HPDE6-E6E7 (cell line): ENCODE data around the gene ERF.

ENCODE experiments used
- DNase-seq: peaks from one replicate; pipeline ENCODE4 v3.0.0; 2011; ENCODE audit warnings: missing footprints; ENCODE audit errors: extremely low spot score

Gene ERF

DNA sequence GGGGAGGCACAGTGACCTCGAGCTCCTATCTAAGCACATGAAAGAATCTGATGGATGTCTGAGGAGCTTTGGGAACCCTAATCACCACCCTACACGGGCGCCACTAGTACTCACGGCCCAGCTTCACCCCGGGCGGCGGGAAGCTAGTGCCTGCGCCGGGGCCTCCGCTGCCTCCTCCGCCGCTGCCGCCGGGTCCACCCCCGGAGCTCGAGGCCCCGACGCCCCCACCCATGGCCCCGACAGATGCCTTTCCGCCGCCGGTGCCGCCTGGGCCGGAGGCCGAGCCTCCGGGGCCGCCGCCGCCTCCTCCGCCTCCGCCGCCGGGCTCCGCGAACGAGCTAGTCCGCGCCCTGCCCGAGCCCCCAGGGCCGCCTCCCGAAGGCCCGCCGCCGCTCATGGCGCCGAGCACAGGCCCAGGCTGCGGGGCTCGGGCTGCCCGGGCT lies 12.8 kb downstream of the ERF start:
- DNase-seq, result no peak

DNA sequence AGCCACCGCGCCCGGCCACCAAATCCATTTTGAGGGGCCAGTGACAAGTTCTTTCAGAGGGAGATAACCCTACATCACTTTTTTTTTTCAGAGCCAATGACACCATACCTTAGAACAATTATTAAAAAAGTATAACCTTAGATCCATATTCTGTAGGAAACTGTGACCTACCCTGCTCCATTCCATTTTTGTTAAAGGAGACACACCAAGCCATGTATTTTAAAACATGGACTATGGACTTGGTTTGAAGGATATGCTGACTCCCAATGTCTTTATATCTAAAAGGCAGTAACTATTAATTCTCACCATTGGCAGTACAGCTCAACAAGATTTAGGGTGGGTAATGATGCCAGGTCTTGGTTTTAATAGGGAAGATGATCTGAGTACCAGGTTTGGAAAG lies 13.6 kb downstream of the ERF start:
- DNase-seq, result no peak

DNA sequence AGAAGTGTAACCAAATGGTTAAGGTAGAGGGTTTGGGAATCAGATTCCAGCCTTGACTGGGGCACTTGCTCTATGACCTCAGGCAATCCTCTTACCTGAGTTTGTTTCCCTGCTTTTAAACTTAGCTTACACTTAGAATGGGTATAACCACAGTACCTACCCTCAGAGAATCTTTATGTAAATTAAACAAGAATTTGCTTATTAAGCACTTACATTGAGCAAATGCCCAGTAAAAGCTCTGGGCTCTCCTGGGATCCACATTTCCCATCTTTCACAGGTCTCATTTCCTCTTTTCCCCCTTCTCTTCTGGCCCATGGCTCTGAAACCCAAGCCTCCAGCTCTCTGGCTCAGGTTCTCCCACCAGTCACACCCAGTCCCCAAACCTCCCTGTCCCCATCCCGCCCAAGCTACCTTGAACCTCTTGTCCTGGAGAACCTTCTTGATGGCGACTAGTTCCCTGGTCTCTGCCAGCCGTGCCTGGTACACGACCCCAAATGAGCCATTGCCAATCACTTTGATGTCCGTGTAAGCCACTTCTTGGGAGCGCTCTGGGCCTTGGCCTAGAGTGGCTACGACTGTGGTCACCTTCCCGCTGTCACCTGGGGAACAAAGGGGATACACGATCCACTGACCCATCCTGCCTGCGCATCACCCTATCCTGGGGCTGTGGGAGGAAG lies 15.2 kb downstream of the ERF start:
- DNase-seq, result no peak

DNA sequence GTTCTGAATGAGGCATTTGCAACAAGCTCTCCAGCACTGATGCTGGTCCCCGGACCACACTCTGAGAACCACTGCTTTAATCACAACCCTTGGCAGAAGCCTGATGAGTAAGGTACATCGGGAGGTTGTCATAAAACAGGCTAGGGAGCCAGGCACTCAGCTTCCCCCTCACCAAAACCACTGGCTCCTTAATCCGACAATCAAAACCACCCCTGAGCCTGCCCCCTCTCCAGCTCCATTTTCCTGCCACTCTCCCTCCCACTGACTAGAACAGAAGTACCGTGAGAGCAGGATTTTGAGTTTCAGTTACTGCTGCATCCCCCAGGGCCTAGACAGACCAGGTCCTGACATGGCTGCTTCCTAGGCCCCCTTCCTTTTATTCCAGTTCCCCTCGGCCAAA lies 19.7 kb downstream of the ERF start:
- DNase-seq, result no peak

DNA sequence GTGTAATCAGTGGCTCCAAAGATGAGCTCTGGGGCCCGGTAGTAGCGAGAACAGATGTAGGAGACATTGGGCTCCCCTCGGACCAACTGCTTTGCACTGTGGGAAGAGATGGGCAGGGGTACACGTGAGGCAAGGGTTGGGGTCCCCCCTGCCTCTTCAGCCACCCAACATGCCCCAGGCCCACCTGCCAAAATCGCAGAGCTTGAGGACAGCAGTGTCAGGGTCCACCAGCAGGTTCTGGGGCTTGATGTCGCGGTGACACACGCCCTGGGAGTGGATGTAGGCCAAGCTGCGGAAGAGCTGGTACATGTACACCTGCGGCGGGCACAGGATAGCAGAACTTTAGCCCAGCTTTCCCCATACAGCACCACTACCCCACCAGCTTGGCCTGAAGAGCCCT lies 20.6 kb downstream of the ERF start:
- DNase-seq, result no peak

DNA sequence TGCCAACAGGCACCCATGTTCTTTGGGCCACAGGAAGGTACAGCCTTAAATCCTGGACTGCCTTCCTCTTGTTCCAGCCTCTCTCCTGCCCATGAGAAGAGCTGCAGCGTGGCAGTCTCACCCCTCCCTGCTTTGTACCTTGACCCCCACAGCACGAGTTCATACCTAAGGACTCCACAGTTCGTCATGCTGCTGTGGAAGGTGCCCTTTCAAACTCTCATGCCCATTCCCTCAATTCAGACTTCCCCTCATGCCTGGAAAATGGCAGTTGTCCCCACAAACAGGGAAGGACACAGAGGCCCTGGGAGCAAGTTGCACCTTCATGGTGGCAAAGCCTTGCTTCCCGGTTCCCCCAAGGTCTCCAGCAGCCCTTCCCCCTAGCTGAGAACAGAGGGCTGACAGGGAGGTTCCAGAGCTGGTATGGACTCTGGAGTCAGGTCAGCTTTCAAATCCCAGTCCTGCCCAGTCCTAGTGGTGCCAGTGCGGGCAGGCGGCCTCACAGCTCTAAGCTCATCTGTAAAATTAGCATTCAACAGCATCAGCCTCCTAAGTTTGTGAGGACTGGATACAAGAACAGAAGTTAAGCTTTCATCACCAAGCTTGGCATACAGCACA lies 21.1 kb downstream of the ERF start:
- no peak for DNase-seq

DNA sequence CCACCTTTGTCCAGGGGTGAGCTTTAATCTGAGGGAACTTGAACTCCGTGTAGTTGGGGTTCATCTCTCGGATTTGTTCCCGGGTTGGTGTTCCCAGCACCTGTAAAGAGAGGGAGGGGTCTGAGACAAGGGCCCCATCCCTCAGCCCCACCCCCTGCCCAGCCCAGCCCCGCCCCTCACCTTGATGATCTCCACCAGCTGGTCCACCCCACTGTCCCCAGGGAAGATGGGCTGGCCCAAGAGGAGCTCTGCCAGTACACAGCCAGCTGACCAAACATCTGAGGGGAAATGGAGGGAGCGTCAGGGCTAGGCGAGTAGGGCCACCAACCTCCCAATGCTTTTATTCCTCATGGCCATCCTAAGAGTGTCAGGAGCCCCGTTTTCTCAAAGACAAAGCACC lies 21.8 kb downstream of the ERF start:
- DNase-seq, result no peak

DNA sequence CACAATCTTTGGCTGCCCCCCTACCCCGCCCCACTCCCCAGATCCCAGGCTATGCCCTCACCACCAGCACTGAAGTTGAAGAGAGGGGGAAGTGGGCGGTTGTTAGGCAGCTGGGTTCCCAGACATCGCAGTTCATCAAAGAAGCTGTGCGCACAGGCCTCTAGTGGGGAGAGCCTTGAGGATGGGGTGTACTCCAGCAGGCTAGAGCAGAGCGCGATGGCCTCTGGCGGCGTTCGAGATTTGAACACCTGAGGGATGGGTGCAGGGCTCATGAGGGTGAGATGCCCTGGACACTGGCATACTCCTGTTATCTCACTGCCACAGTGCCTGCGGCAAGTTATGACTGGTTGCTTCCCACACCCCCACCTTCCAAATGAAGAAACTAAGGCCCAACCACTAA lies 22.5 kb downstream of the ERF start:
- no peak for DNase-seq

DNA sequence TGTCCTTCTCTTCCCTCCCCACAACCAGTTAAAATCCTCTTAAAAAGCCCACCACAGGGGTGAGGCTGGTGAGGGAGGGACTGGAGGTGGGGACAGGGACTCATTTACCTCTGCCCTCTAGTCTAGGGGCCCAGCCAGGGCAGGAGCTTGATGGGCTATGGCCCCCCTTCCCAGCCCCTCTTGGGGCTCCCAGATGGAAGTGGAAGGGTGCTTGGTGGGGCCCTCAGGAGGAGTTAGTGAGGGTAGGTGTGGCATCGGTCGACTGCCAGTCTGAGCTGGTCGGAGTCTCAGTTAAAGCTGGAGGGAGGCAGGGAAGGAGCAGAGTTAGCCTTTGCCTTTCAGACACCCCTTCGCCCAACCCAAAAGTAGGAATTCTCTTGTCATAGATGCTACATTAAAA lies 24.4 kb downstream of the ERF start:
- DNase-seq, result no peak

DNA sequence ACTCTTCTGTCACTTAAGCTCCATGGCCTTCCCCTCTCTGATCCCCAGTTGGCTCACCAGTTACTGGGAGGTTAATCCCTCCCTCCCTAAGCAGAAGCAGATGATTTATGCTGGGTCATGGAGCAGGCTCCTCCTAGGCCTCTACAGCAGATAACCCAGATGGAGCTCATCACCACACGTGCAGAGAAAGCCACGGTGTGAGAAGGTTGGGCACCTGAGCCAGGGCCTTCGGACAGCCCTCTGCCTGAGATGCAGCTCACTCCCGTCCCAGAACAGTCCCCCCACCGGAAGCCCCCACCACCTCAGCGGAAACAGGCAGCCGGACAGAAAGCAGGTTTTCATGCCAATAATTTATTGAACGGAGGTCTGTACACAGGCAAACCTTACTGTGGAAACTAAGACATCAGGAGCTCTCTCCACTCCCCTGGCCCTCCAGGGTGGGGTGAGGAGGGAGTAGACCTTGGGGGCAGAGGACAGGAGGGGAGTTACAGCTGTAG lies 25.0 kb downstream of the ERF start:
- DNase-seq, result no peak

DNA sequence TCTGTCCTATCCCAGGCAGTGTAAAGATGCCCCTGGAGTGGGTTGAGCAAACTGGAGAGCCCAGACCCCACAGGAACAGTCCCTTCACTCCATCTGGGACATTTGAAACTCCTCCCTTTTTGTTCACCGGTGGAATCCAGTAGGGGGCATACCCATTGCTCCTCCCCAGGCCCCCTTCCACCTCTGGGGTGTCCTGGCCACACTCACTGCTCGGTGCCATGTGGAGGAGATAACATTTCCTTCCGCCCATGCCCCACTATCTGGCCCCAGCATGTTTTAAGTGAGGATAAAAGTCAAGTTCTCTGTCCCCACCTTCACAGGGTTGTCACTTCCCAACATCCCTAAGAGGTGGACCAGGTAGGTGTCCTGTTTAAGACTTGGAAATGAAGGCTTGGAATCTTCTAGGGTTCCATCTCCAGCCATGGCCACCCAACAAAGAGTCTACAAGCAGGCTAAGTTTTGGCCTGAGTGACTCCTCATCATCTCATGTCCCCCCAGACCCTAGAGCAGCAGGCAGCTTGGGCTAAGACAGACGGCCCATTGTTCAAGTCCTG lies 25.6 kb downstream of the ERF start:
- no peak for DNase-seq

DNA sequence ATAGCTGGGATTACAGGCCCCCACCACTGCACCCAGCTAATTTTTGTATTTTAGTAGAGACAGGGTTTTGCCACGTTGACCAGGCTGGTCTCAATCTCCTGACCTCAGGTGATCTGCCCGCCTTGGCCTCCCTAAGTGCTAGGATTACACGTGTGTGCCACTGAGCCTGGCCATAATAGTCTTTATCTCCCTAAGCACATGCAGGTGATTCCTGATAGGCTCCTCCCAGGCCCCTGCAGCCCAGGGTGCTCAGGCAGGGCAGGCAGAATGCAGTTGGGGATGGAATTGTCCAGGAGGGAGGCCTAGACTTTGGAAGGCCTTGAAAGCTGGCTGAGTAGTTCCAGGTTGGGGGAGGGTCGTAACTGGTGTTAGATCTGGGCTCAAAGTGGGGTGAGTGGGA lies 26.3 kb downstream of the ERF start:
- no peak for DNase-seq

DNA sequence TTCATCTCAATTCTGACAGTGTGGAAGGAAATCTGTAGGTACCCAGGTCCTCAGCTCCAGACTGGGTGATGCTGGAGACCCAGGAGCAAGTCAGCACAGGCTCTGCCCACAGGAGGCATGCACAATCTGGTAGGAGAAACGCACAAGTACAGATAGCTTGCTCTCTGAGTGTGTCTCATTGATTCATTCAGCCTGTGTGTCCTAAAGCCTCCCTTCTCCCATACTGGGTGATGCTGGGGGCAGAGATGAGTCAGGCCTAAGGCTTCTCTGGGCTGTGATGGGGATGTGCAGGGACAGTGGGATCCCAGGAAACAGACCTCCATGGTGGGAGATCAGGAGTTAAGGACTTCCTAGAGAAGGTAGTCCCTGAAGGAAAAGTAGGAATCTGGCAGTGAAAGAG lies 28.0 kb downstream of the ERF start:
- no peak for DNase-seq

DNA sequence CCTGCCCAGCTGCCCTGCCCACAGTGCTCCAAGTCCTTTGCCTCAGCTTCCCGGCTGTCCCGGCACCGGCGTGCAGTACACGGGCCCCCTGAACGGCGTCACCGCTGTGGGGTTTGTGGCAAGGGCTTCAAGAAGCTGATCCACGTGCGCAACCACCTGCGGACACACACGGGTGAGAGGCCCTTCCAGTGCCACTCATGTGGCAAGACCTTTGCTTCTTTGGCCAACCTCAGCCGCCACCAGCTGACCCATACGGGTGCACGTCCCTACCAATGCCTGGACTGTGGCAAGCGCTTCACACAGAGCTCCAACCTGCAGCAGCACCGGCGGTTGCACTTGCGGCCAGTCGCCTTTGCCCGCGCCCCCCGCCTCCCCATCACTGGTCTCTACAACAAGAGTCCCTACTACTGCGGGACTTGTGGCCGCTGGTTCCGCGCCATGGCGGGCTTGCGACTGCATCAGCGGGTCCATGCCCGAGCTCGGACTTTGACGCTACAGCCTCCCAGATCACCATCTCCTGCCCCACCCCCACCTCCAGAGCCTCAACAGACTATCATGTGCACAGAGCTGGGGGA lies 29.1 kb downstream of the ERF start:
- DNase-seq, result no peak

DNA sequence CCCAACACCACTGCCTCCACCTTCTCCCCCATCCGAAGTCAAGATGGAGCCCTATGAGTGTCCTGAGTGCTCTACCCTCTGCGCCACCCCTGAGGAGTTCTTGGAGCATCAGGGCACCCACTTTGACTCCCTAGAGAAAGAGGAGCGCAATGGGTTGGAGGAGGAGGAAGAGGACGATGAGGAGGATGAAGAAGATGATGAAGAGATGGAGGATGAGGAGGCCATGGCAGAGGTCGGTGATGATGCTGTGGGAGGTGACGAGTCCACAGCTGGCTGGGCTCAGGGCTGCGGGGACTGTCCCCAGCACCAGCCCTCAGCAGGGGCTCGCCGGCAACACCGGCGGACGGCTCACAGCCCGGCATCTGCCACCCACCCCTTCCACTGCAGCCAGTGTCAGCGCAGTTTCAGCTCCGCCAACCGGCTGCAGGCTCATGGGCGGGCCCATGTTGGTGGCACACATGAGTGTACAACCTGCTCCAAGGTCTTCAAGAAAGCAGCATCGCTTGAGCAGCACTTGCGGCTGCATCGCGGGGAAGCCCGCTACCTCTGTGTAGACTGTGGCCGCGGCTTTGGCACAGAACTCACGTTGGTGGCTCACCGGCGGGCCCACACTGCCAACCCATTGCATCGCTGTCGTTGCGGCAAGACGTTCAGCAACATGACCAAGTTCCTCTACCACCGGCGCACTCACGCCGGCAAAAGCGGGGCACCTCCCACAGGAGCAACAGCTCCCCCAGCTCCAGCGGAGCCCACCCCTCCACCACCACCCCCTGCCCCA lies 29.8 kb downstream of the ERF start:
- no peak for DNase-seq

DNA sequence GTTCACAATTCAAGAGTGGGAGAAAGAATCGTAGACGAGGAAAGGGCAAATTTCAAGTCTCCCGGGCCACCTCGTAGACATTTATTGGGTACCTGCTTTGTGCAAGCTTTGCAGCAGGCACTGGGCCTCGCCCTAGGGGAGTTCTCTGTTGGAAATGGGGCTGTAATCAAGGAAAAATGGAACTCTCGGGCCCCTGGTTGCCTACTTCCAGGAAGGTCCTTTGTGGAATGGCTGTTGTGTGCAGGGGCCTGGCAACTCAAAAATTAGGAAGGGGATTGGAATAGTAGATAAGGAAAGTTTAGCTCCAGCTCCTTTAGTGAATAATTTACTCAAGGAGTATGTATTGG lies 34.2 kb downstream of the ERF start:
- DNase-seq, result no peak

DNA sequence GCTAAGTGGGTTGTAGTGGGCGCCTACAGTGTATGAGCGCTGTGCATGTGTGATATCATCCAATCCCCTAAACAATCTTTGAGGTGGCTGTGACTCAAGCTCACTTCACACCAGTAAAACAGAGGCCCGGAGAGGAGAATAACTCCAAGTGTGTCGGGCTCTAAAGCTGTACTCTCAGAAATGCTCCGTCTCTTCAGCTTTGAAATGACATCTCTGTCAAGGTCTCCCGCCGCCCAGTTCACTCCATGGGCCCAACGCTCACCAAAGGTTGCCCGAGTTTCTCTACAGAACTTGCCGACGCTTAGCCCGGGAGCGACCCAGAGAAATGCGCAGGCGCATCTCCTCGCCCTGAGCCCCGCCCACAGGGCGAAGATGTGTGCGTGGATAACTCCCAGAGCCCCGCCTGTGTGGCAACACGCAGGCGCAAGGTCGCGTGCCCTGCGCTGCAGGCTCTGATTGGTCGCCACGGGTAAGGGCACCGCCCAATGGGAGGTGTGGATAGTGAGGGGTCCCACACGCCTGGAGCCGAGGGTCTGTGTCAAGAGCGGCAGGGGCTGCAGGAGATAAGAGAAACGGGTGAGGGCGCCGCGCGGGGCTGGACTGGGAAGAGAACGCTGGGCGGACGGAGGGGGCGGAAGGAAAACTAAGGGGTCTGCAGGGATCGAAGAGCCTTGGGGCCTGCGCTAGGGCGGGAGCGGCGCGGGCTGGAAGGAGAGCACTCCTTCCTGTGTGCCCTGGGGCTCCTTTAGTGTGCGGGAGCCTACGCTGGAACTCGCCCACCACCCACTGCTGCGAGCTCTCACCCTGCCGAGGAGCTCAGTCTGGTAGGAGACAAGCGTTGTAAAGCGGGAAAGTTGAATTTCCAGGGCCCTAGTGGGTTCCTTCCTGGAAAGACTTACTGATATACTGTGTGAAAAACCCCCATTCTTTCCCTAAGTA lies 34.8 kb downstream of the ERF start, which contains the start of gene ZNF526:
ZNF526 (plus strand) TSS at position 501 of the 939 bp plus-strand sequence. CDS start 4,092 bp downstream, outside the sequence.
- DNase-seq, result peak; percentile 99

DNA sequence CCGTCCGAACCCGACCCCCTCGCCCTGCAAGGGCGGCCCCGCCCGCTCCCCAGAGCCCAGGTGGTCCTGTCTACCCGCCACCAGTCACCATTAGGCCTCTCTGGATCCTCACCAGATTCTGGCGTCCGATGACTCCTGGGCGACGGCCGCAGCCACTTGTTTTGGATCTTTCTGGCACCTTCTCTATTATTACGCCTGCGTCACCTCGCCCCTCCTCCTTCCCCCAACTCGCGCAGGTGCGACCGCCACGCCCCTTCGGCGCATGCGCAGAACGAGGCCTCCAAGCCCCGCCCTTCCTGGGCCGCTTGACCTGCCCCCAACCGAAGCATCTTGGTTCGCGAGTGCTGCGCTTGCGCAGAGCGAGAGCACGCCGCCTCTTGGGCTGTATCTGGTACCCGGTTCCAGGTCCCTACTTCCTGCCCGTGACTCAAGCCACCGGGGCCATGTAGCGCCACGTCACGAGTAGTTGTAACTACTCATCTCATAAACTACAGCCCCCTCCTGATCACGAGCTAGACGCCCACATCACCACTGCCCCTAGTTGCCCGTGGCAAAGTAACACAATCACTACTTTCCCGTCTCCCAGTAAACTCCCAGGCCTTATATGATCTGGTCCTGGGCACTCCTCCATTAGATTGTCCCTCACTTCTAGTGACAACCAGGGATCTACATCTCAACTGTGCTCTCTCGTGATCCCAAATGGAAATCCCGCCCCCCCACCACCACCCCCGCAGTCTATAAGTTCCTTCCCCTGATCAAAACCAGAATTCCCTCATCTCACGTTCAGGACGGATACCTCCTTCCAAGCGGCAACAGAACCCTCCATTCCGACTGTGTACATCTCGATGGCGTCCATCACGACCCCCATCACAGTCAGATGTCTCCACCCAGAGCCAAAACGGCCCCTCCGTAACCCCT lies 37.1 kb downstream of the ERF start, which contains the start of gene DEDD2:
DEDD2 (minus strand) TSS at position 158 of the 918 bp plus-strand sequence. CDS start 670 bp downstream, outside the sequence.
- peak; percentile 84 for DNase-seq

DNA sequence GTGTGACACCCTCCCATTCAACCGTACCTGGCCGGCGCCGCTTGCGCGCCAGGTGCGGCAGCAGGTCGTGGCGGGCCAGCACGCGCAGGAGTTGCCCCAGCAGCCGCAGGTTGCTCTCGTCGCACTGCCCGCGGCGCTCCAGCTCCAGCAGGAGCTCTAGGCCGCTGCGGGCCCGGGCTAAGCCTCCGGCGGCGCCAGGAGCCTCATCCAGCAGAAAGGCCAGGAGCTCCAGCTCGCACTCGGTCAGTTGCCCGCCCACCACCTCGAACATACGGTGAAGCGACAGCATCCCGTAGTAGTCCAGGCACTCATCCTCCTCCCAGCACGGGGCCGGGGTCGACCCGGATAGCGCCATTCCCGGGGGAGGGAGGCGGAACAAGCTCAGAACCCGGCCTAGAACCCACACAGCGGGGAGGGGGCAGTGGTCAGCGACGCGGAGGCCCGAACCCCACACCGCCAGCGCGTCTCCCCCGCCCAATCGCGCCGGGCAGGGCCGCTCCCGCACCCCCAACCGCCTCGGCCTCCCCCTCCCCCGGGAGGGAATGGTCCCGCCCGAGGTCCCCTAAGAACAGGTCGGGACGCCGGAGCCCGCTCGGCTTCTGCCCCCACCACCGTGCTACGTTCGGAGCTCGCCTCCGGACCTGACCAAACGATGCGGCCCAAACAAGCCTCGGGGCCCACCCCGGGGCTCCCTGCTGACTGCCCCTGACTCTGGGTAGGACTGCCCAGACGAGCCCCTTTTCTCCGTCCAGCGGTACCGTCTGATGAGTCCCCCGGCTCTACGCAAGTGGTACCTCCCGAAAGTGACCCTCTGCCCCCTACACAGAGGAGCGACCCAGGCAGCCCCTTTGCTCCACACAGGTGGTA lies 38.0 kb downstream of the ERF start:
- DNase-seq, result no peak
